Thoracic aorta (tissue), 2 donors: Measurements from ENCODE around the gene SOX6. TPM values are rescaled to one million over a fixed set of nuclear protein-coding genes. Genes with fewer than 3 reads are reported as not detected.

ENCODE experiments used
- ATAC-seq: fragments of 150-250 bp; one replicate; pipeline ENCODE4 v1.8.0; 2017; ENCODE audit warnings: low read depth; ENCODE audit not compliant: insufficient number of reproducible peaks, low FRiP score
- DNase-seq: peaks from one replicate; pipeline ENCODE4 v3.0.0-alpha.2; 2020; ENCODE audit warnings: low spot score
- H3K27ac ChIP-seq, 2 donors: fragments of 200-600 bp; sonication (generic); 1 replicate in 1 of 2; 2 replicates in 1 of 2; pipeline ENCODE4 v1.5.1; 2016; ENCODE audit warnings: mild to moderate bottlenecking in 2 of 2, moderate library complexity in 2 of 2
- H3K27me3 ChIP-seq: fragments of 200-600 bp; sonication (generic); replicated peaks from 2 replicates; pipeline ENCODE4 v1.6.0; 2016; ENCODE audit warnings: mild to moderate bottlenecking; ENCODE audit not compliant: insufficient read depth
- H3K36me3 ChIP-seq: fragments of 200-600 bp; sonication (generic); one replicate; pipeline ENCODE4 v1.5.1; 2016
- H3K4me1 ChIP-seq, 2 donors: fragments of 200-600 bp; sonication (generic); 1 replicate in 1 of 2; 2 replicates in 1 of 2; pipeline versions ENCODE4 v1.5.1 to v1.6.0; 2016; ENCODE audit warnings: low read depth in 2 of 2, mild to moderate bottlenecking in 1 of 2; ENCODE audit not compliant: control insufficient read depth in 1 of 2
- H3K4me3 ChIP-seq: fragments of 200-600 bp; sonication (generic); 2 replicates; pipeline ENCODE4 v1.5.1; 2016; ENCODE audit warnings: mild to moderate bottlenecking
- H3K9me3 ChIP-seq: fragments of 200-600 bp; sonication (generic); 2 replicates; pipeline ENCODE4 v1.5.1; 2016
- total RNA-seq, 2 donors: library from RNA; depleted of rRNA; stranded (reverse); fragments of >200 nt; gene quantifications; one replicate each; pipeline versions ENCODE4 v1.1.0 to v1.2.3, GENCODE V29; 2016
- TF ChIP-seq, protein P1 (sequence below): fragments of 200-600 bp; sonication (generic); IDR thresholded peaks from one replicate; pipeline ENCODE4 v1.5.1; 2019; ENCODE audit warnings: antibody characterized with exemption

The SOX6 gene
- total RNA-seq, 2 donors from 2014 or later = 0.27 to 0.56 TPM

DNA sequence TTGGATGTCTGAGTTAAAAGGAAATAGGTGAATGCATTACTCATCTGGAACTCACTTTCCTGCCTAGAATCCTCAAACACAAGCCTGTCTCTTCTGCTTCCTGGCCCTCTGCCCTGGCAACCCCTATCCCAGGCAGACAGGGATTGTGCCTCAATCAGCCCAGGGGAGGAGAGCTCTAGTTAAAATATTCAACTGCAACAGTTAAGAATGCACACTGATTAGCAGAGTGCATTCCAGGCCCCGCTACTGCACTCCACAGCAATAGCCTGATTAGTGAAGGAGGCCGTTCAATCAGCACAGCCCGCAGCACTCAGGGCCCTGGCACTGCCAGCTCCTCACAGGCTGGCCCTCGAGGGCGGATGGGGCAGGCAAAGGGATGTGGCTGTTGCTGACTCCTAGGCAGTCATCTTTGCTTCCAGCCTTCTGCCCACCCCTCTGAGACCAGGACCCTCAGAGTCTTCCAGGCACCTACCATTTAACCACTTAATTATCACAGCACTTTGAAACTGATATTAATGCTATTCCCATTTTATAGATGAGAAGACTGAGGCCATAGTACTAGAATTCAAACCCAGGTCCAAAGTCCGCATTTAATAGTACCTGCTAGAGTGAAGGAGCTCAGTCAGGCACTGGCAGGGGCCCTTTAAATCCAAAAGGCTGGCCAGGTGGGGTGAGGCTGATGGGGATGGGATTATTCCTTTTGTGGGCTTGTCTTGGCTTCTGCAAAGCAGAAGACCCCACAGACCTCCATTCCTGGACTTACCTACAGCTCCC lies 435.3 kb downstream of the SOX6 start:
- Histone ChIP-seq H3K4me1 (no peaks in the 10 kb centered on the region), H3K36me3 (no peaks in the 10 kb centered on the region), H3K27ac (no peak overlapping the region), H3K27me3 (no peaks in the 10 kb centered on the region), H3K9me3 (no peaks in the 10 kb centered on the region), H3K4me3 (no peak overlapping the region)
- DNase-seq (no peak), ATAC-seq (no peak)
- TF ChIP-seq, protein P1, sequence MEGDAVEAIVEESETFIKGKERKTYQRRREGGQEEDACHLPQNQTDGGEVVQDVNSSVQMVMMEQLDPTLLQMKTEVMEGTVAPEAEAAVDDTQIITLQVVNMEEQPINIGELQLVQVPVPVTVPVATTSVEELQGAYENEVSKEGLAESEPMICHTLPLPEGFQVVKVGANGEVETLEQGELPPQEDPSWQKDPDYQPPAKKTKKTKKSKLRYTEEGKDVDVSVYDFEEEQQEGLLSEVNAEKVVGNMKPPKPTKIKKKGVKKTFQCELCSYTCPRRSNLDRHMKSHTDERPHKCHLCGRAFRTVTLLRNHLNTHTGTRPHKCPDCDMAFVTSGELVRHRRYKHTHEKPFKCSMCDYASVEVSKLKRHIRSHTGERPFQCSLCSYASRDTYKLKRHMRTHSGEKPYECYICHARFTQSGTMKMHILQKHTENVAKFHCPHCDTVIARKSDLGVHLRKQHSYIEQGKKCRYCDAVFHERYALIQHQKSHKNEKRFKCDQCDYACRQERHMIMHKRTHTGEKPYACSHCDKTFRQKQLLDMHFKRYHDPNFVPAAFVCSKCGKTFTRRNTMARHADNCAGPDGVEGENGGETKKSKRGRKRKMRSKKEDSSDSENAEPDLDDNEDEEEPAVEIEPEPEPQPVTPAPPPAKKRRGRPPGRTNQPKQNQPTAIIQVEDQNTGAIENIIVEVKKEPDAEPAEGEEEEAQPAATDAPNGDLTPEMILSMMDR = no peak

DNA sequence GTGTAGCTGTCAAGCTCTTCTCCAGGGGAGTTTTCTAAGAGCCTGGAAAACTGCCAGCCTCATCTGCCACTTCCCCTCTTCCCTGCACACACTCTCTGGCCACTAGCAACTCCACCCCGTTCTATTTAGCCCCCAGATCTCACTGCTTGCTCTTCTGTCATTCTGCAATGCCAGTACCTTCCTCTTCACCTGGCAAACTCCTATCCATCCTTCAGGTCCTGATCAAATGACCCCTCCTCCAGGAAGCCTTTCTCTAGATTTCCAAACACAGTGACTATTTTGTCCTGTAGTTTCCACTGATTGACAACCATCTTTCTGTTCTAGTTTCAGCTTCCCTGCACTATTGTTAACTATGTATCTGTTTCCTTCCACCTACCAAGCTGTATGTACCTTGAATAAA lies 437.7 kb downstream of the SOX6 start:
- no peak overlapping the region for H3K27ac ChIP-seq
- no peaks in the 10 kb centered on the region for H3K27me3 ChIP-seq
- no peaks in the 10 kb centered on the region for H3K4me1 ChIP-seq
- H3K36me3 ChIP-seq = no peaks in the 10 kb centered on the region
- no peak overlapping the region for H3K4me3 ChIP-seq
- no peak for DNase-seq
- no peak for ATAC-seq
- H3K9me3 ChIP-seq = no peaks in the 10 kb centered on the region
- TF ChIP-seq, protein P1 = no peak

DNA sequence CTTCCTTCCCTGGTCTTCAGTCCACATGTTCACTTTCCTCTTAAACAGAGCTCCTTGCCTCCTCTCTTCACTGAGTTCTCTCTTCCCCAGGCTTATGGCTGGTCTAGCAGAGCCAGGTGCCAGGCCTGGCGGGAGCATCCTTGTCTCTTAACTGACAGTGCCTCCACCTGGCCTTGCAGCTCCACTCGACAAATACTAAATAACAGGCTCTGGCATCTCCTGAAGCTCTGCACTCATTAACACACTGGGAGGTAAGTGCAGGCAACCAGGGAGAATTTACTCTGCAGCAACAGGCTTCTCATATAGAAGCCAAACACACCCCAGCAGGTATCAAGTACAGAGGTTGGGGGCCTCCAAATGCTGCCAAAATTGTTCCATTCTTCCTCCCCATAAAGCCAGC lies 438.1 kb downstream of the SOX6 start:
- no peak overlapping the region for H3K4me3 ChIP-seq
- no peaks in the 10 kb centered on the region for H3K36me3 ChIP-seq
- DNase-seq (no peak), ATAC-seq (no peak)
- no peaks in the 10 kb centered on the region for H3K27me3 ChIP-seq
- H3K27ac ChIP-seq = no peak overlapping the region
- TF ChIP-seq, protein P1 = no peak
- H3K9me3 ChIP-seq = no peaks in the 10 kb centered on the region
- peaks cover 0 to 3% of the 10 kb centered on the region in 2 donors for H3K4me1 ChIP-seq
